HEK293 (cell line): ENCODE data around the gene ZNF654.
A peak's percentile ranks its signal among the peaks of the same experiment; 100 is the strongest.

Experiments used
- CTCF ChIA-PET: fragments of 350-600 bp; formaldehyde crosslinking; extraction: SDS; loops from one replicate; lab custom pipeline; 2021; ENCODE audit warnings: antibody characterized with exemption; lab: Yijun Ruan, JAX
- POLR2A ChIA-PET: fragments of 300-600 bp; formaldehyde crosslinking; extraction: SDS; loops from one replicate; lab custom pipeline; 2020; ENCODE audit warnings: antibody characterized with exemption, inconsistent platforms; lab: Yijun Ruan, JAX
- H3K27ac ChIP-seq: fragments of 200-500 bp; sonication (Bioruptor generic); 2 replicates; pipeline ENCODE4 v1.5.1; 2014; ENCODE audit warnings: low read depth, low read length, control low read depth, inconsistent platforms; ENCODE audit errors: extremely low read depth
- H3K36me3 ChIP-seq, 2 experiments: fragments of 200-500 bp in 1 of 2; sonication (Bioruptor generic) in 1 of 2; 1 replicate in 1 of 2; 2 replicates in 1 of 2; pipeline ENCODE4 v1.5.1; 2014 to 2017; ENCODE audit warnings: inconsistent platforms in 2 of 2, low read length in 2 of 2; ENCODE audit not compliant: control insufficient read depth in 2 of 2, insufficient read depth in 1 of 2
- H3K4me1 ChIP-seq: fragments of 200-500 bp; sonication (Bioruptor generic); 2 replicates; pipeline ENCODE4 v1.5.1; 2014; ENCODE audit warnings: mild to moderate bottlenecking, low read length, inconsistent platforms; ENCODE audit not compliant: control insufficient read depth, insufficient read depth
- H3K4me3 ChIP-seq: 2 replicates; pipeline ENCODE4 v1.5.1; 2011; ENCODE audit warnings: low read depth, mild to moderate bottlenecking, control low read depth, low read length, moderate library complexity
- H3K9me3 ChIP-seq: fragments of 200-500 bp; sonication (Bioruptor generic); 2 replicates; pipeline ENCODE4 v1.5.1; 2014; ENCODE audit warnings: low read depth, low read length, inconsistent platforms; ENCODE audit not compliant: control insufficient read depth, insufficient read depth
- GLI4 ChIP-seq: fragments of 450-650 bp; formaldehyde crosslinking; IDR thresholded peaks from 2 replicates; pipeline ENCODE4 v1.5.1; 2016; ENCODE audit warnings: missing biosample characterization, missing genetic modification characterization
- KLF10 ChIP-seq: fragments of 450-650 bp; IDR thresholded peaks from 2 replicates; pipeline ENCODE4 v1.5.1; 2018; ENCODE audit warnings: missing biosample characterization, mild to moderate bottlenecking, missing genetic modification characterization
- RBAK ChIP-seq: fragments of 450-650 bp; formaldehyde crosslinking; IDR thresholded peaks from 2 replicates; pipeline ENCODE4 v1.5.1; 2016; ENCODE audit warnings: missing biosample characterization, missing genetic modification characterization
- SCRT2 ChIP-seq: fragments of 450-650 bp; formaldehyde crosslinking; IDR thresholded peaks from 2 replicates; pipeline ENCODE4 v1.5.1; 2016; ENCODE audit warnings: missing biosample characterization, missing genetic modification characterization
- WT1 ChIP-seq: fragments of 450-650 bp; formaldehyde crosslinking; IDR thresholded peaks from 2 replicates; pipeline ENCODE4 v1.5.1; 2016; ENCODE audit warnings: missing biosample characterization, missing genetic modification characterization
- YY2 ChIP-seq: fragments of 450-650 bp; formaldehyde crosslinking; IDR thresholded peaks from 2 replicates; pipeline ENCODE4 v1.5.1; 2016; ENCODE audit warnings: missing biosample characterization, missing genetic modification characterization
- ZNF121 ChIP-seq: fragments of 450-650 bp; formaldehyde crosslinking; IDR thresholded peaks from 2 replicates; pipeline ENCODE4 v1.5.1; 2016; ENCODE audit warnings: missing biosample characterization, missing genetic modification characterization
- ZNF132 ChIP-seq: fragments of 450-650 bp; formaldehyde crosslinking; IDR thresholded peaks from 2 replicates; pipeline ENCODE4 v1.5.1; 2017; ENCODE audit warnings: missing biosample characterization, missing genetic modification characterization, borderline replicate concordance
- ZNF138 ChIP-seq: fragments of 450-650 bp; formaldehyde crosslinking; IDR thresholded peaks from 2 replicates; pipeline ENCODE4 v1.5.1; 2016; ENCODE audit warnings: missing biosample characterization, missing genetic modification characterization, borderline replicate concordance
- ZNF146 ChIP-seq: fragments of 450-650 bp; formaldehyde crosslinking; IDR thresholded peaks from 2 replicates; pipeline ENCODE4 v1.5.1; 2016; ENCODE audit warnings: missing biosample characterization, missing genetic modification characterization
- ZNF157 ChIP-seq: fragments of 450-650 bp; formaldehyde crosslinking; IDR thresholded peaks from 2 replicates; pipeline ENCODE4 v1.5.1; 2016; ENCODE audit warnings: missing biosample characterization, missing genetic modification characterization
- ZNF184 ChIP-seq: fragments of 450-650 bp; IDR thresholded peaks from 2 replicates; pipeline ENCODE4 v1.5.1; 2018; ENCODE audit warnings: missing biosample characterization, mild to moderate bottlenecking, missing genetic modification characterization
- ZNF19 ChIP-seq: fragments of 450-650 bp; formaldehyde crosslinking; IDR thresholded peaks from 2 replicates; pipeline ENCODE4; 2016; ENCODE audit warnings: missing biosample characterization, missing genetic modification characterization, low read depth
- ZNF214 ChIP-seq: fragments of 450-650 bp; formaldehyde crosslinking; IDR thresholded peaks from 2 replicates; pipeline ENCODE4 v1.5.1; 2017; ENCODE audit warnings: missing biosample characterization, mild to moderate bottlenecking, missing genetic modification characterization, borderline replicate concordance
- ZNF239 ChIP-seq: fragments of 450-650 bp; formaldehyde crosslinking; IDR thresholded peaks from 2 replicates; pipeline ENCODE4 v1.5.1; 2016; ENCODE audit warnings: missing biosample characterization, missing genetic modification characterization
- ZNF302 ChIP-seq: fragments of 450-650 bp; formaldehyde crosslinking; IDR thresholded peaks from 2 replicates; pipeline ENCODE4 v1.5.1; 2016; ENCODE audit warnings: missing biosample characterization, missing genetic modification characterization, low read depth
- ZNF354C ChIP-seq: fragments of 450-650 bp; formaldehyde crosslinking; IDR thresholded peaks from 2 replicates; pipeline ENCODE4 v1.5.1; 2016; ENCODE audit warnings: missing biosample characterization, missing genetic modification characterization, low read depth, borderline replicate concordance
- ZNF362 ChIP-seq: fragments of 450-650 bp; formaldehyde crosslinking; IDR thresholded peaks from 2 replicates; pipeline ENCODE4 v1.5.1; 2016; ENCODE audit warnings: missing biosample characterization, missing genetic modification characterization
- ZNF391 ChIP-seq: fragments of 450-650 bp; formaldehyde crosslinking; IDR thresholded peaks from 2 replicates; pipeline ENCODE4 v1.5.1; 2016; ENCODE audit warnings: low read depth, missing biosample characterization, missing genetic modification characterization, borderline replicate concordance
- ZNF529 ChIP-seq: fragments of 450-650 bp; formaldehyde crosslinking; IDR thresholded peaks from 2 replicates; pipeline ENCODE4 v1.5.1; 2017; ENCODE audit warnings: missing genetic modification characterization, missing biosample characterization; ENCODE audit not compliant: insufficient replicate concordance
- ZNF530 ChIP-seq: fragments of 450-650 bp; formaldehyde crosslinking; IDR thresholded peaks from 2 replicates; pipeline ENCODE4 v1.5.1; 2016; ENCODE audit warnings: low read depth, missing biosample characterization, missing genetic modification characterization
- ZNF621 ChIP-seq: fragments of 450-650 bp; formaldehyde crosslinking; IDR thresholded peaks from 2 replicates; pipeline ENCODE4 v1.5.1; 2017; ENCODE audit warnings: missing biosample characterization, missing genetic modification characterization
- ZNF626 ChIP-seq: fragments of 450-650 bp; sonication (Bioruptor Pico); formaldehyde crosslinking; IDR thresholded peaks from 2 replicates; pipeline ENCODE4 v1.5.1; 2018; ENCODE audit warnings: missing biosample characterization, missing genetic modification characterization, inconsistent platforms
- ZNF639 ChIP-seq: fragments of 450-650 bp; formaldehyde crosslinking; IDR thresholded peaks from 2 replicates; pipeline ENCODE4 v1.5.1; 2016; ENCODE audit warnings: missing biosample characterization, missing genetic modification characterization
- ZNF654 ChIP-seq: fragments of 450-650 bp; formaldehyde crosslinking; IDR thresholded peaks from 2 replicates; pipeline ENCODE4 v1.5.1; 2016; ENCODE audit warnings: low read depth, missing biosample characterization, missing genetic modification characterization
- ZNF658 ChIP-seq: fragments of 450-650 bp; formaldehyde crosslinking; IDR thresholded peaks from 2 replicates; pipeline ENCODE4; 2016; ENCODE audit warnings: missing biosample characterization, missing genetic modification characterization
- ZNF837 ChIP-seq: fragments of 450-650 bp; formaldehyde crosslinking; IDR thresholded peaks from 2 replicates; pipeline ENCODE4 v1.5.1; 2016; ENCODE audit warnings: missing biosample characterization, missing genetic modification characterization
- ZNF843 ChIP-seq: fragments of 450-650 bp; formaldehyde crosslinking; IDR thresholded peaks from 2 replicates; pipeline ENCODE4 v1.5.1; 2016; ENCODE audit warnings: missing biosample characterization, missing genetic modification characterization
- TF ChIP-seq, protein P1 (sequence below): fragments of 450-650 bp; formaldehyde crosslinking; IDR thresholded peaks from 2 replicates; pipeline ENCODE4 v1.5.1; 2016; ENCODE audit warnings: missing biosample characterization, missing genetic modification characterization

Gene ZNF654

GRCh38 chr3:88112289-88112688, 53.2 kb downstream of the ZNF654 start (continued):
- TF ChIP-seq ZNF626 (tag by site-specific recombination) (no peak), ZNF239 (no peak), RBAK (no peak), ZNF157 (tag by site-specific recombination) (no peak), ZNF658 (tag by site-specific recombination) (no peak), ZNF639 (tag by site-specific recombination) (no peak), ZNF146 (tag by site-specific recombination) (no peak), ZNF621 (tag by site-specific recombination) (no peak), ZNF121 (tag by site-specific recombination) (no peak)
- TF ChIP-seq, all 188 proteins: peak for 0

DNA sequence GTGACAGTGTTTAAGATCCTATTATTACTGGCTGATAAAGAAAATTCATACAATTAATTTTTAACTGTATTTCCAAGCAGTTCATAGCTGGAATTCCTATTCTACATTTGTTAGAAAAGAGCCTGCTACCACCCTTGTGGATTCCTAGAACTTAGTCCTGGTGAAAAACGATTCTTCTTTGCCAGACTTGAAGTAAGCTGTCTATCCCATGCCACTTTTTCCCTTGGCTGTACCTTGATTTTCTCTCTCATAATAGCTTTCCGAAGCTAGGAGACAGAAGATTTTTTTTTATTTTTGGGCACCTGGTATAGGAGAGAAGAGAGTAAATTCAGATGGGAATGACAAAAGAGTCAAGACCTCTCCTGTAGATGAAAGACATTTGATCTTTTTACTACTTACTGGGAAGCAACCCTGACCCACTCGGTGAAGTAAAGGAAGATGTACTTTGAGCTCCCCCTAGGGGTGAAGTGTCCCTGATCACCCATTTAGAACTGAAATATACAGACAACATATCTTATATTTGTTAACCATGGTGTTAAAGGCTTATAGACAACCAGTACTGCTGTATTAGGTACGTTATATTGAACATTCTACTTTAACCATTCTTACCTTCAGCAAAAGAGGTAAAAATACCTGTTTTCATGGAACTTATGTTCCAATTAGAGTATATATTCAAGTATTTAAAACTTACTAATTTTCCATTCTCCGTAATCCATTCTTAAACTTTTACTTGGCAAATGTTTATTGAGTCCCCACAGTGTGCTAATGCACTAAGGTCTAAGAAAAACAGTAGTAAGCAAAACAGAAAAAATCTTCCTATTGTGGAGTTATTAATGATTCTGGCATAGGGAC, 54.5 kb downstream of the ZNF654 start:
- Histone ChIP-seq H3K36me3 (peaks cover 0 to 12% of the 10 kb centered on the region in 2 experiments; a peak in 1 of 3 replicates), H3K4me3 (no peak overlapping the region), H3K4me1 (no peaks in the 10 kb centered on the region), H3K27ac (no peak overlapping the region), H3K9me3 (no peaks in the 10 kb centered on the region)
- TF ChIP-seq GLI4 (tag by site-specific recombination) (no peak), ZNF19 (tag by site-specific recombination) (no peak), ZNF654 (tag by site-specific recombination) (peak; percentile 65), WT1 (tag by site-specific recombination) (no peak), ZNF214 (no peak)
- POLR2A ChIA-PET = interaction anchor here (1.4 kb wide), 1 partner anchor 55 kb away, joined by 4 read pairs; the partner anchor contains the start of genes CGGBP1 and ZNF654
- CTCF ChIA-PET = interaction anchor here (0.6 to 2.7 kb wide), 24 partner anchors 8 to 854 kb away, joined by 3 to 12 read pairs (median 3); no protein-coding TSS in a partner anchor

DNA sequence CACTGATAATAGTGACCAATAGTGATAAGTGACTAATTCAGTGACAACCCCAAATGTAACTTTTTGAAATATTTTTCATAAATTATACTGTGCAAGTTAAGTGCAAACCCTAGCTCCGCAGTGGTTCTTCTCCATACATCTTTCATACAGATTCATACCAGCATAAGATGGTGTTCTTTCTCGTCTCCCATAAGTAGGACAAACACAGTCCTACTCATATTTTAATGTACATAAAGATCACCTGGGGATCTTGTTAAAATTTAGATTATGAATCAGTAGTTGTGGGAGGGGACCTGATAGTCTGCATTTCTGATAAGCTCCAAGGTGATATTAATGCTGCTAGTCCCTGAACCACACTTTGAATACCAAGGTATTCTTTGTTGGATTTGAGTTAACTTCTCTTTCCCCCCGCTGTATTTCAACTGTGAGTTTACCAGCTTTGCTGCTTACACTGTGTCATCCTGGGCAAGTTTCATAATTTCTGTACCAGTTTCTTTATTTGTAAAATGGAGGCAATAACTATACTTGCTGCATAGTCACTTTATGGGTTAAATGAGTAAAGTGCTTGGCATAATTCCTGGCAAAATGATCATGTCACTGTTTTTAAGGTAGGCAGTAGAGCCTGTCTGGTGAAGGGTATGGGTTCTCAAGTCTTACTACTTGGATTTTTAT, 56.0 kb downstream of the ZNF654 start:
- ChIA-PET CTCF (interaction anchor here (0.6 to 2.7 kb wide), 2 partner anchors 9 to 16 kb away, joined by 3 to 12 read pairs; no protein-coding TSS in a partner anchor), POLR2A (no interaction called here)
- Histone ChIP-seq H3K36me3 (peaks cover 0 to 12% of the 10 kb centered on the region in 2 experiments; a peak in 1 of 3 replicates), H3K4me3 (no peak overlapping the region), H3K4me1 (no peaks in the 10 kb centered on the region), H3K27ac (no peak overlapping the region), H3K9me3 (no peaks in the 10 kb centered on the region)
- TF ChIP-seq ZNF529 (tag by site-specific recombination) (no peak), ZNF391 (tag by site-specific recombination) (no peak), KLF10 (tag by site-specific recombination) (no peak), ZNF184 (tag by site-specific recombination) (no peak), ZNF302 (tag by site-specific recombination) (no peak), ZNF843 (tag by site-specific recombination) (no peak), ZNF354C (tag by site-specific recombination) (no peak), SCRT2 (tag by site-specific recombination) (no peak), ZNF837 (tag by site-specific recombination) (no peak), ZNF530 (tag by site-specific recombination) (no peak), ZNF132 (no peak), ZNF138 (tag by site-specific recombination) (no peak), ZNF362 (no peak), YY2 (tag by site-specific recombination) (no peak)
- TF ChIP-seq, protein P1, sequence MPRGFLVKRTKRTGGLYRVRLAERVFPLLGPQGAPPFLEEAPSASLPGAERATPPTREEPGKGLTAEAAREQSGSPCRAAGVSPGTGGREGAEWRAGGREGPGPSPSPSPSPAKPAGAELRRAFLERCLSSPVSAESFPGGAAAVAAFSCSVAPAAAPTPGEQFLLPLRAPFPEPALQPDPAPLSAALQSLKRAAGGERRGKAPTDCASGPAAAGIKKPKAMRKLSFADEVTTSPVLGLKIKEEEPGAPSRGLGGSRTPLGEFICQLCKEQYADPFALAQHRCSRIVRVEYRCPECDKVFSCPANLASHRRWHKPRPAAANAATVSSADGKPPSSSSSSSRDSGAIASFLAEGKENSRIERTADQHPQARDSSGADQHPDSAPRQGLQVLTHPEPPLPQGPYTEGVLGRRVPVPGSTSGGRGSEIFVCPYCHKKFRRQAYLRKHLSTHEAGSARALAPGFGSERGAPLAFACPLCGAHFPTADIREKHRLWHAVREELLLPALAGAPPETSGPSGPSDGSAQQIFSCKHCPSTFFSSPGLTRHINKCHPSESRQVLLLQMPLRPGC (tag by site-specific recombination) = no peak
